D721Med (cell line): Measurements from ENCODE around the gene ASB2.

Experiments
- DNase-seq: peaks from one replicate; pipeline ENCODE4 v3.0.0; 2011; ENCODE audit warnings: low spot score; ENCODE audit not compliant: insufficient read length
- FAIRE-seq: peaks from 2 replicates; lab custom pipeline; 2011; peaks lifted over from hg19 to GRCh38; lab: Jason Lieb, UNC
- TF ChIP-seq, protein P1 (sequence below): IDR thresholded peaks from 2 replicates; pipeline ENCODE4 v1.5.1; 2012; ENCODE audit warnings: mild to moderate bottlenecking, control low read depth; ENCODE audit not compliant: insufficient read depth; ENCODE audit errors: missing control alignments

The ASB2 gene

GRCh38 chr14:93974833-93975232, 1.5 kb downstream of the ASB2 start:
- FAIRE-seq (no peak), DNase-seq (no peak)
- TF ChIP-seq, protein P1, sequence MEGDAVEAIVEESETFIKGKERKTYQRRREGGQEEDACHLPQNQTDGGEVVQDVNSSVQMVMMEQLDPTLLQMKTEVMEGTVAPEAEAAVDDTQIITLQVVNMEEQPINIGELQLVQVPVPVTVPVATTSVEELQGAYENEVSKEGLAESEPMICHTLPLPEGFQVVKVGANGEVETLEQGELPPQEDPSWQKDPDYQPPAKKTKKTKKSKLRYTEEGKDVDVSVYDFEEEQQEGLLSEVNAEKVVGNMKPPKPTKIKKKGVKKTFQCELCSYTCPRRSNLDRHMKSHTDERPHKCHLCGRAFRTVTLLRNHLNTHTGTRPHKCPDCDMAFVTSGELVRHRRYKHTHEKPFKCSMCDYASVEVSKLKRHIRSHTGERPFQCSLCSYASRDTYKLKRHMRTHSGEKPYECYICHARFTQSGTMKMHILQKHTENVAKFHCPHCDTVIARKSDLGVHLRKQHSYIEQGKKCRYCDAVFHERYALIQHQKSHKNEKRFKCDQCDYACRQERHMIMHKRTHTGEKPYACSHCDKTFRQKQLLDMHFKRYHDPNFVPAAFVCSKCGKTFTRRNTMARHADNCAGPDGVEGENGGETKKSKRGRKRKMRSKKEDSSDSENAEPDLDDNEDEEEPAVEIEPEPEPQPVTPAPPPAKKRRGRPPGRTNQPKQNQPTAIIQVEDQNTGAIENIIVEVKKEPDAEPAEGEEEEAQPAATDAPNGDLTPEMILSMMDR, result no peak

- TF ChIP-seq, protein P1, result no peak
- FAIRE-seq (no peak), DNase-seq (no peak)
These were observed 2.1 kb downstream of the ASB2 start for GRCh38 chr14:93974299-93974698.

DNA sequence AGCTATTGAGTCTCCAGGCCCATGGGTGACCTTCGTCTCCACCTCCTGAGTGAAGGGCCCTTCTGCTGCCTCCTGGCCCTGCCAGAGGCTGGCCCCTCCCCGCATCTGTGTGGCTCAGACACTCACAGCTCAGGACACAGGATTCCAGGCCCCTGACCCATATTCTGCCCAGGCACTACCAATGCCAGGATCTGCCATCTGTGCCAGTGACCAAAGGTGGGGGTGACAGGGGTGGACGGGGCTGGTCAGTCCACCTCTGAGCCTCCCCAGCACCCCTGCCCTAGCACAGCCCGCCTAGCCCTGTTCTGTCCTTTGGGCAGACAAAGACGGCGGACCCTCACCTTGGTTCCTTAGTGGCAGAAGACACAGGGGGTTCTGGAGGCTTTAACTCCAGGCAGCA, 2.8 kb downstream of the ASB2 start:
- DNase-seq, result no peak
- TF ChIP-seq, protein P1, result no peak
- FAIRE-seq, result no peak

DNA sequence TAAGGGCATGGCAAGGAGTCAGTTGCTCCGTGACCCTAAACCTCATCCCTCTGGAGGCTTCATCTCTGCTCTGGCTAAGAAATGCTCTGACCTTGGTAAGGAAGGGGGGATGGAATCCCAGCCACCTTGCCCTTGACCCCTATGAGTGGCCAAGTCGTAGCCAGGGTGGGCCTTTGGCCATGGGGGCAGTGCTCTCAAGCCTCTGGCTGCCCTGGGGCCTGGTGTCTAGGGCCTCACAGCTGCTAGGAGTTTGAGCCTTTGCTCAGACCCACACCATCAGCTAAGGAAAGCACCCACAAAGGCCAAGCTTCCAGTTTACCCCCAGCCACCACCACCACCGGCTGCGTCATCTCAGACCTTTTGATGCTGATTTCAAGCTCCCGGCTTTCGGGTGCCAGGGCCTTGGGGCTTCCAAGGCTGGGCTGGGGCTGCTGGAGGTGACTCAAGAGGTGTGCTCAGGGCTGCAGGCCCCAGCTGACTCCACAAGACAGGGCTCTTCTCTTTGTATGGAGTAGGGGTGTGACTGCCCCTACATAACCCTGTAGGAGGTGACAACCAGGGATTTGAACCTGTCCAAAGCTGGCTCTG, 3.7 kb downstream of the ASB2 start:
- DNase-seq (no peak), FAIRE-seq (no peak)
- TF ChIP-seq, protein P1, result no peak

GRCh38 chr14:93971635-93972027, 4.7 kb downstream of the ASB2 start:
- FAIRE-seq (no peak), DNase-seq (no peak)
- TF ChIP-seq, protein P1, result no peak

DNA sequence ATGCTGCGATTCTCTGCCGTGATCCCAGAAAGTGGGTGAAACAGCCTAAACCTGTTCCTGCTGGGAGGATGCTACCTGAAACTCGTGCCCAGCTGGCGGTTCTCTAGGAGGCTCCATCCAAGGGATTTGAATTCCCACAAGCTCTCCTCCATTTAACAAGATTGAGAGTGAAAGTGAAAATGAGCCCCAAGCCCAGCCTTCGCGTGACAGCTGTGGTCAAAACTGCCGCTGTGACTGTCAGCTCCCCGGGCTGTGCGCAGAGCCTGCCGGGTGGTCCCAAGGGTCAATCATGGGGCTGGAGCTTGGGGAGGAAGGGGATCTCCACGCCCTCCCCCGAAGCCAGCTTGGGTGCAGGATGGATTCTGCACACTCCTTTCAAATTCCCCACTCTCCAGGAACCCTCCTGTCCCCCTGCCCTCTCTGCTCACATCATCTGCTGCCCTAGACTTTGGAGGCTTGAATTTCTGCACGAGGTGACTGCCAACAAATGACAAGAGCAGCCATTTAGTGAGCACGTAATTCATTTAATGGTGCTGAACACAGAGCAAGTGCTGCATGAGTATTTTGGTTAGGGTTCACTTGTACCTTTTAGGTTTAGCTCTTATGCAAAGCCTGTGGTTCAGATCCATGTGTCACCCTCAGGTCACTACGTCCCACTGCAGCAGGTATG, 5.3 kb downstream of the ASB2 start:
- DNase-seq (no peak), FAIRE-seq (no peak)
- TF ChIP-seq, protein P1, result no peak

GRCh38 chr14:93970585-93970964, 5.8 kb downstream of the ASB2 start:
- DNase-seq (no peak), FAIRE-seq (no peak)
- TF ChIP-seq, protein P1, result peak; percentile 4
